Testis (tissue), 2 donors: ENCODE data around the gene NSUN5.

Source experiments
- POLR2A ChIP-seq: fragments of 450-650 bp; IDR thresholded peaks from one replicate; pipeline ENCODE4 v1.6.1; 2017; ENCODE audit warnings: antibody characterized with exemption, mild to moderate bottlenecking, moderate library complexity
- TF ChIP-seq, protein P1 (sequence below), 3 experiments: fragments of 450-650 bp in 2 of 3; fragments of 200-600 bp in 1 of 3; sonication (generic) in 1 of 3; IDR thresholded peaks; one replicate each; pipeline ENCODE4 v1.5.1; 2016 to 2019; ENCODE audit warnings: antibody characterized with exemption in 3 of 3, mild to moderate bottlenecking in 2 of 3, moderate library complexity in 1 of 3

DNA sequence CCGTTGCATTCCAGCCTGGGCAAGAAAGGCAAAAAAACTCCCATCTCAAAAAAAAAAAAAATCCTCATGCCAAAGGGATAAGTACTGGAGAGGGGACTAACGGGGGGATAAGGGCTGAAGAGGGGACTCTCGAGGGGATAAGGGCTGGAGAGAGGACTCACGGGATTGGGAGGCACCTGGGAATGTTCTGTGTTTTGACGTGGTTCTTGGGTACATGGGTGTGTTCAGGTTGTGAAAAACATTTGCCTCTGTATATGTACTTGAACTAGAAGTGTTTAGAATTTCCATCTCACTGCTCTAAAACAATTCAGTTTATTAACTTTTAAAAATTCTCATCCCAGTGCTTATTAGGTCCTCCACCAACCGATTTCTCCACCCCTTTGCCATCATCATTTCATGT lies 23.8 kb upstream of the NSUN5 start:
- TF ChIP-seq, protein P1, sequence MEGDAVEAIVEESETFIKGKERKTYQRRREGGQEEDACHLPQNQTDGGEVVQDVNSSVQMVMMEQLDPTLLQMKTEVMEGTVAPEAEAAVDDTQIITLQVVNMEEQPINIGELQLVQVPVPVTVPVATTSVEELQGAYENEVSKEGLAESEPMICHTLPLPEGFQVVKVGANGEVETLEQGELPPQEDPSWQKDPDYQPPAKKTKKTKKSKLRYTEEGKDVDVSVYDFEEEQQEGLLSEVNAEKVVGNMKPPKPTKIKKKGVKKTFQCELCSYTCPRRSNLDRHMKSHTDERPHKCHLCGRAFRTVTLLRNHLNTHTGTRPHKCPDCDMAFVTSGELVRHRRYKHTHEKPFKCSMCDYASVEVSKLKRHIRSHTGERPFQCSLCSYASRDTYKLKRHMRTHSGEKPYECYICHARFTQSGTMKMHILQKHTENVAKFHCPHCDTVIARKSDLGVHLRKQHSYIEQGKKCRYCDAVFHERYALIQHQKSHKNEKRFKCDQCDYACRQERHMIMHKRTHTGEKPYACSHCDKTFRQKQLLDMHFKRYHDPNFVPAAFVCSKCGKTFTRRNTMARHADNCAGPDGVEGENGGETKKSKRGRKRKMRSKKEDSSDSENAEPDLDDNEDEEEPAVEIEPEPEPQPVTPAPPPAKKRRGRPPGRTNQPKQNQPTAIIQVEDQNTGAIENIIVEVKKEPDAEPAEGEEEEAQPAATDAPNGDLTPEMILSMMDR (IDR thresholded peaks at IDR 0.05), result no peak
- TF ChIP-seq POLR2A, result no peak
